ENCODE data around the gene SHISA7.
"Not testable (repeated sequence)": the region's sequence is repeated elsewhere in the genome, so short reads cannot be mapped to it uniquely, and the experiment has no call there.

DNA sequence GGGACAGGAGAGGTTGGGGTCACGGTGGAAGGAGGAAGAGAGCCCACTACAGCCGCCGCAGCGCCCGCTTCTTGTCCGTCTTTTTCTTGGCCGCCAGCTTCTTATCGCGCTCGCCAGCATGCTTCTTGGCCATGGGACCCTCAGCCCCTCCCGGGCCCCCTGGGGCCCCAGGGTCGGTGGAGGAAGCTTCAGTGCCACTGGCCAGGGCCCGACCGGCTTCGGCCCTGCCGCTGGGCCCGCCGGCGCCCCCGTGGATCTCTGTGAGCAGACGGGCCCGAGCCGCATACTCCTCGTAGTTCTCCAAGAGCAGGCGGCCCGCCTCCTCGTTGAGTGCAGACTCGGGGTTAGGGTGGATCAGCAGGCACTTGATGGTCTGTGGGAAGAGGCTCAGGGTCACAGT lies 41.7 kb downstream of the SHISA7 start:
- not testable (repeated sequence) for TF ChIP-seq POLR2A, TAF1, SPI1 (IDR thresholded peaks at IDR 0.05; ENCODE audit: low read depth, low read length)
